ENCODE measurements around the gene METAP2. TPM values are rescaled to one million over a fixed set of nuclear protein-coding genes. Genes with fewer than 3 reads are reported as not detected.

METAP2 gene
- total RNA-seq, 1 experiment from 2014 or later, result 127 TPM

GRCh38 chr12:95533985-95534384, 60.0 kb downstream of the METAP2 start:
- H3K9me3 ChIP-seq (ENCODE audit: control insufficient read depth in 1 of 2, insufficient read depth in 1 of 2, low read depth in 1 of 2, low read length in 2 of 2), result no peaks in the 10 kb centered on the region
- no TSS peak for BruUV-seq (replicated peaks)
- no peak overlapping the region for H2AFZ ChIP-seq (ENCODE audit: low read depth, low read length, poor library complexity, severe bottlenecking)
- no peak overlapping the region for H3K4me3 ChIP-seq (replicated peaks in 1 of 2; ENCODE audit: low read depth in 1 of 2, low read length in 2 of 2)
- intact Hi-C loops (cut with micrococcal nuclease), result loop anchor here (1.0 to 10.0 kb wide), 6 partner anchors 182 to 987 kb away; partner anchors contain the start of genes FGD6 and VEZT
- ChIA-PET CTCF (interaction anchor here (0.7 to 1.8 kb wide), 29 partner anchors 8 to 989 kb away, joined by 3 to 38 read pairs (median 4); partner anchors contain the start of genes FGD6, NR2C1 and VEZT), RAD21 (ENCODE audit: low non-redundant PET in 1 of 2, low total read pairs in 2 of 2, uncharacterized antibody in 2 of 2, unreplicated experiment in 2 of 2) (interaction anchor here (0.7 to 1.8 kb wide), 7 partner anchors 145 to 579 kb away, joined by 3 to 12 read pairs (median 5); partner anchors contain the start of gene VEZT (in 1 of the 2)), POLR2A (interaction anchor here (1.2 to 2.0 kb wide), 2 partner anchors 60 to 417 kb away, joined by 6 to 8 read pairs; partner anchors contain the start of gene METAP2)
- no peaks in the 10 kb centered on the region for H3K9me2 ChIP-seq (ENCODE audit: insufficient read depth)
- no peaks in the 10 kb centered on the region for H3K27me3 ChIP-seq (ENCODE audit: insufficient read depth, low read length)
- peak overlapping the region; percentile 54; the same call in 1 of the 2 replicates for H3K4me2 ChIP-seq (ENCODE audit: low read length)
- ATAC-seq (peak; percentile 32; the same call in 1 of the 2 replicates), DNase-seq (ENCODE audit: low read depth, low spot score) (no peak)
- H3K4me1 ChIP-seq (ENCODE audit: control insufficient read depth in 1 of 2, insufficient read depth in 2 of 2, low read length in 2 of 2), result peaks cover 0 to 5% of the 10 kb centered on the region in 2 experiments; a peak in 1 of 4 replicates
- no peaks in the 10 kb centered on the region for H4K20me1 ChIP-seq (ENCODE audit: insufficient read depth)
- H3K27ac ChIP-seq (ENCODE audit: low read depth, low read length), result no peak overlapping the region
- TF ChIP-seq MAX (IDR thresholded peaks at IDR 0.05), result no peak
- no peak for TF ChIP-seq POLR2AphosphoS5 (IDR thresholded peaks at IDR 0.05; ENCODE audit: low read depth, low read length)
- no peak for TF ChIP-seq TCF7L2 (IDR thresholded peaks at IDR 0.05; ENCODE audit: borderline replicate concordance, extremely low read depth, insufficient read depth, insufficient read length)
- TF ChIP-seq EGR1 (IDR thresholded peaks at IDR 0.05; ENCODE audit: low read depth), result no peak
- TF ChIP-seq RAD21 (IDR thresholded peaks at IDR 0.05; ENCODE audit: low read depth), result no peak
- no peak for TF ChIP-seq SP1 (IDR thresholded peaks at IDR 0.05; ENCODE audit: low read depth)
- TF ChIP-seq JUND (IDR thresholded peaks at IDR 0.05), result no peak
- H3K36me3 ChIP-seq (ENCODE audit: control insufficient read depth in 1 of 2, insufficient read depth in 2 of 2, low read length in 2 of 2), result no peaks in the 10 kb centered on the region
- no peaks in the 10 kb centered on the region for H3K79me2 ChIP-seq (ENCODE audit: insufficient read depth, low read length)
- H3K9ac ChIP-seq (ENCODE audit: low read length), result no peak overlapping the region

- no TSS peak for BruUV-seq (replicated peaks)
- intact Hi-C loops (cut with micrococcal nuclease), result loop anchor here (5.0 to 10.0 kb wide), 2 partner anchors 663 to 976 kb away; no protein-coding TSS in a partner anchor
- ChIA-PET CTCF (no interaction called here), POLR2A (no interaction called here), RAD21 (ENCODE audit: low non-redundant PET in 1 of 2, low total read pairs in 2 of 2, uncharacterized antibody in 2 of 2, unreplicated experiment in 2 of 2) (no interaction called here)
- no peak overlapping the region for H2AFZ ChIP-seq (ENCODE audit: low read depth, low read length, poor library complexity, severe bottlenecking)
- H3K4me3 ChIP-seq (replicated peaks in 1 of 2; ENCODE audit: low read depth in 1 of 2, low read length in 2 of 2), result no peak overlapping the region
- no peaks in the 10 kb centered on the region for H3K27me3 ChIP-seq (ENCODE audit: insufficient read depth, low read length)
- H3K9ac ChIP-seq (ENCODE audit: low read length), result no peak overlapping the region
- peaks cover 0 to 5% of the 10 kb centered on the region in 2 experiments; a peak in 1 of 4 replicates for H3K4me1 ChIP-seq (ENCODE audit: control insufficient read depth in 1 of 2, insufficient read depth in 2 of 2, low read length in 2 of 2)
- ATAC-seq (no peak), DNase-seq (ENCODE audit: low read depth, low spot score) (no peak)
- H4K20me1 ChIP-seq (ENCODE audit: insufficient read depth), result no peaks in the 10 kb centered on the region
- H3K9me3 ChIP-seq (ENCODE audit: control insufficient read depth in 1 of 2, insufficient read depth in 1 of 2, low read depth in 1 of 2, low read length in 2 of 2), result no peaks in the 10 kb centered on the region
- H3K4me2 ChIP-seq (ENCODE audit: low read length), result no peak overlapping the region
- H3K27ac ChIP-seq (ENCODE audit: low read depth, low read length), result no peak overlapping the region
- H3K36me3 ChIP-seq (ENCODE audit: control insufficient read depth in 1 of 2, insufficient read depth in 2 of 2, low read length in 2 of 2), result no peaks in the 10 kb centered on the region
- TF ChIP-seq POLR2A (IDR thresholded peaks at IDR 0.05; ENCODE audit: borderline replicate concordance, extremely low read depth, insufficient read depth, insufficient read length), result no peak
- TF ChIP-seq EZH2 (IDR thresholded peaks at IDR 0.05), result no peak
- no peak for TF ChIP-seq CTCF (IDR thresholded peaks at IDR 0.05 in 2 of 3, conservative IDR thresholded peaks at IDR 0.05 in 1 of 3; ENCODE audit: borderline replicate concordance in 1 of 3, insufficient read depth in 1 of 3, low read depth in 2 of 3, low read length in 2 of 3)
- no peak for TF ChIP-seq ZFX (IDR thresholded peaks at IDR 0.05)
- TF ChIP-seq ZBTB33 (IDR thresholded peaks at IDR 0.05; ENCODE audit: extremely low read depth, insufficient replicate concordance, low read length), result no peak
- no peak for TF ChIP-seq ZNF274 (IDR thresholded peaks at IDR 0.05; ENCODE audit: low read depth, low read length)
- no peak for TF ChIP-seq TCF7L2 (IDR thresholded peaks at IDR 0.05; ENCODE audit: borderline replicate concordance, extremely low read depth, insufficient read depth, insufficient read length)
- TF ChIP-seq CBX3 (IDR thresholded peaks at IDR 0.05; ENCODE audit: low read depth), result no peak
- no peak for TF ChIP-seq SIN3A (IDR thresholded peaks at IDR 0.05; ENCODE audit: low read depth)
- no peak for TF ChIP-seq EZH2phosphoT487 (IDR thresholded peaks at IDR 0.05; ENCODE audit: borderline replicate concordance)
- TF ChIP-seq SP1 (IDR thresholded peaks at IDR 0.05; ENCODE audit: low read depth), result no peak
- no peak for TF ChIP-seq JUND (IDR thresholded peaks at IDR 0.05)
- no peak for TF ChIP-seq CEBPB (IDR thresholded peaks at IDR 0.05; ENCODE audit: low read depth)
- H3K9me2 ChIP-seq (ENCODE audit: insufficient read depth), result no peaks in the 10 kb centered on the region
- H3K79me2 ChIP-seq (ENCODE audit: insufficient read depth, low read length), result no peaks in the 10 kb centered on the region
Observed at GRCh38 chr12:95538006-95538405, 64.1 kb downstream of the METAP2 start.

All from HCT116 (cell line).